Body of pancreas (tissue), 4 donors: Measurements from ENCODE around the gene RETREG1. TPM values are rescaled to one million over a fixed set of nuclear protein-coding genes. Genes with fewer than 3 reads are reported as not detected.
"Not testable (repeated sequence)": the region's sequence is repeated elsewhere in the genome, so short reads cannot be mapped to it uniquely, and the experiment has no call there.

Source experiments
- ATAC-seq: fragments of 150-250 bp; one replicate; pipeline ENCODE4 v1.9.1; 2016
- DNase-seq, 4 donors: peaks; one replicate each; pipeline ENCODE4 v3.0.0-alpha.2; 2019
- H3K27ac ChIP-seq, 4 donors: fragments of 200-600 bp; sonication (generic); 1 replicate in 3 of 4; 2 replicates in 1 of 4; pipeline versions ENCODE4 v1.5.1 to v1.6.1; 2016 to 2019; ENCODE audit warnings: mild to moderate bottlenecking in 1 of 4, mixed read lengths in 1 of 4, moderate library complexity in 1 of 4
- H3K27me3 ChIP-seq, 2 donors: fragments of 200-600 bp; sonication (generic); one replicate each; pipeline ENCODE4 v1.6.0; 2016; ENCODE audit warnings: mild to moderate bottlenecking in 1 of 2
- H3K36me3 ChIP-seq, 2 donors: fragments of 200-600 bp; sonication (generic); replicated peaks in 1 of 2; 2 replicates each; pipeline ENCODE4 v1.5.1; 2016; ENCODE audit warnings: low read depth in 2 of 2; ENCODE audit not compliant: insufficient read depth in 1 of 2
- H3K4me1 ChIP-seq: fragments of 200-600 bp; sonication (generic); one replicate; pipeline ENCODE4 v1.6.0; 2016
- H3K4me3 ChIP-seq, 2 donors: fragments of 200-600 bp; sonication (generic); 1 replicate in 1 of 2; 2 replicates in 1 of 2; pipeline ENCODE4 v1.5.1; 2016 to 2019
- H3K9me3 ChIP-seq, 3 donors: fragments of 200-600 bp; sonication (generic); 1 replicate in 2 of 3; 2 replicates in 1 of 3; pipeline ENCODE4 v1.5.1; 2016
- CTCF ChIP-seq, 7 experiments: fragments of 450-650 bp in 4 of 7; fragments of 200-600 bp in 3 of 7; sonication (generic) in 3 of 7; IDR thresholded peaks; one replicate each; pipeline ENCODE4 v1.5.1; 2016 to 2019; ENCODE audit warnings: antibody characterized with exemption in 7 of 7
- POLR2A ChIP-seq, 3 donors: fragments of 450-650 bp; IDR thresholded peaks; one replicate each; pipeline ENCODE4 v1.6.1; 2016; ENCODE audit warnings: antibody characterized with exemption in 3 of 3, mild to moderate bottlenecking in 2 of 3
- WGBS, 2 donors: methylation state at CpG; one replicate each; pipeline ENCODE4 v1.1.5; 2017; 5-methylcytosine and 5-hydroxymethylcytosine counted together
- intact Hi-C: fragments of 100-400 bp; cut with DNase I; formaldehyde crosslinking; loops from one replicate; pipeline ENCODE4 v1.15.1; 2023
- total RNA-seq, 2 donors: library from RNA; depleted of rRNA; stranded (reverse); fragments of >200 nt; gene quantifications; one replicate each; pipeline ENCODE4 v1.1.0, GENCODE V29; 2016

The RETREG1 gene
- total RNA-seq, 2 donors from 2014 or later: 11.9 to 16.8 TPM

- DNase-seq: no peak
- WGBS, 2 donors: 26 to 49% methylated on average over 3 of the region's 3 CpGs
- ATAC-seq: no peak
- no peaks in the 10 kb centered on the region for H3K9me3 ChIP-seq
- H3K4me1 ChIP-seq: peaks cover 29% of the 10 kb centered on the region
- intact Hi-C loops: no loop called here
- no peaks in the 10 kb centered on the region for H3K27me3 ChIP-seq
- no peak overlapping the region for H3K27ac ChIP-seq
- no peak overlapping the region for H3K4me3 ChIP-seq
- TF ChIP-seq CTCF (IDR thresholded peaks at IDR 0.05) (no peak), POLR2A (IDR thresholded peaks at IDR 0.05) (no peak)
- H3K36me3 ChIP-seq: peaks cover 0 to 2% of the 10 kb centered on the region in 2 donors
Observed at GRCh38 chr5:16477541-16477940, 139.3 kb downstream of the RETREG1 start.

GRCh38 chr5:16476417-16476816 is 140.4 kb downstream of the RETREG1 start:
- H3K27me3 ChIP-seq, H3K9me3 ChIP-seq, intact Hi-C loops, H3K36me3 ChIP-seq, DNase-seq, ATAC-seq, H3K4me3 ChIP-seq, H3K27ac ChIP-seq: not testable (repeated sequence)
- 96 to 99% methylated on average over 3 of the region's 3 CpGs for WGBS, 2 donors
- peaks cover 27% of the 10 kb centered on the region for H3K4me1 ChIP-seq

GRCh38 chr5:16471387-16471786 is 145.4 kb downstream of the RETREG1 start:
- Histone ChIP-seq H3K36me3 (no peaks in the 10 kb centered on the region), H3K27me3 (no peaks in the 10 kb centered on the region), H3K4me3 (no peak overlapping the region), H3K9me3 (no peaks in the 10 kb centered on the region), H3K27ac (peak overlapping the region in 3 of 4 donors; percentile 9 to 52 (median 10)), H3K4me1 (peaks cover 51% of the 10 kb centered on the region)
- intact Hi-C loops: no loop called here
- 11 to 31% methylated on average over 3 of the region's 3 CpGs for WGBS, 2 donors
- DNase-seq (no peak), ATAC-seq (no peak)
- TF ChIP-seq CTCF (IDR thresholded peaks at IDR 0.05) (no peak), POLR2A (IDR thresholded peaks at IDR 0.05) (no peak)

- DNase-seq: no peak
- Histone ChIP-seq H3K36me3 (peaks cover 0 to 3% of the 10 kb centered on the region in 2 donors), H3K27me3 (no peaks in the 10 kb centered on the region), H3K27ac (peak overlapping the region; percentile 27 to 90 (median 90)), H3K4me3 (no peak overlapping the region), H3K4me1 (peaks cover 52% of the 10 kb centered on the region), H3K9me3 (no peaks in the 10 kb centered on the region)
- intact Hi-C loops: no loop called here
- ATAC-seq: no peak
- WGBS, 2 donors: 29 to 43% methylated on average over 3 of the region's 3 CpGs
- no peak for TF ChIP-seq CTCF (IDR thresholded peaks at IDR 0.05)
- no peak for TF ChIP-seq POLR2A (IDR thresholded peaks at IDR 0.05)
Observed at GRCh38 chr5:16467363-16468219, 149.2 kb downstream of the RETREG1 start.

GRCh38 chr5:16465544-16466432 is 151.0 kb downstream of the RETREG1 start, which contains the start of gene ZNF622:
Gene ZNF622 (minus strand): TSS chr5:16465800. CDS start chr5:16465665, 135 bp downstream.
- Histone ChIP-seq H3K27me3 (no peaks in the 10 kb centered on the region), H3K27ac (peak within 1 kb of the TSS; percentile 74 to 90 (median 90)), H3K4me1 (peaks cover 62% of the 10 kb centered on the region), H3K9me3 (no peaks in the 10 kb centered on the region), H3K36me3 (peaks cover 0 to 3% of the 10 kb centered on the region in 2 donors), H3K4me3 (peak within 1 kb of the TSS; percentile 91 to 99)
- 0% methylated on average over 39 to 75 of the region's 75 CpGs for WGBS, 2 donors
- TF ChIP-seq CTCF (IDR thresholded peaks at IDR 0.05) (peak in 1 of 7 experiments; percentile 2), POLR2A (IDR thresholded peaks at IDR 0.05) (peak; percentile 85 to 97 (median 97))
- intact Hi-C loops: no loop called here
- DNase-seq (peak; percentile 91 to 94 (median 93)), ATAC-seq (peak; percentile 95)
